RPMI8226 (cell line): Measurements from ENCODE around the gene P2RY11.

Experiments
- DNase-seq: peaks from one replicate; pipeline ENCODE4 v3.0.0-alpha.2; 2015

P2RY11 gene

GRCh38 chr19:10113964-10114650, 2.6 kb downstream of the P2RY11 start:
- DNase-seq, result peak; percentile 18

- peak; percentile 23 for DNase-seq
Measured at GRCh38 chr19:10114651-10115391, 3.3 kb downstream of the P2RY11 start.

DNA sequence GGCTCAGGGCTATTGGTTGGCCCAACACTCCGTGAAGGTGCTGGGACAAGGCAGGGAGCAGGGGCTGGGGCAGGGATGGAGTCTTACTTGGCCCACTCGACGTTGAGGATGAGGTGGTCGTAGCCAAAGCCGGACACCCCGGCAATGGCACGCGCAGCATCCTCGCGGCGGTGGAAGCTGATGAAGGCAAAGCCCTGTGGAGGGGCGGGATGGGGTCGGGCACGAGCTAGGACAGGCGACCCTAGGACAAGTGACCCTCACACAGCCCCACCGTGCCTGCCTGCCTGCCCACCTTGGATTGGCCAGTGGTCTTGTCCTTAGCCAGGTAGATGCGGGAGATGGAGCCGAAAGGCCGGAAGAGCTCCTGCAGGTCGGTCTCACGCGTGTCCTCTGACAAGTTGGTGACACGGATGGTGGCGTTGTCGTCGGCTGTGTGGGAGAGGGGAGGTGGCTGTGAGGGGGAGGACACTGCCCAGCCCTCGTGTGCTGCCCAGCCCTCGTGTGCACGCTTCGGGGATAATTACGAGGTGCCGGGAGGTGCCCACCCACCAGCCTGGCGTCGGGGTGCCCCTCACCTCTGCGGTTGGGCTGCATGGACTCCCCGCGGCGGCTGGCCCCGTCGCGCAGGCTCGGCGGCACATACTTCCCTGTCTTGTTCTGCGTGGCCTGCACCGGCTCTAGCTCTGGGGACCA, 4.0 kb downstream of the P2RY11 start:
- DNase-seq, result no peak

GRCh38 chr19:10116085-10116865, 4.8 kb downstream of the P2RY11 start:
- DNase-seq, result no peak

- DNase-seq, result no peak
Measured at GRCh38 chr19:10116866-10117616, 5.5 kb downstream of the P2RY11 start.

DNA sequence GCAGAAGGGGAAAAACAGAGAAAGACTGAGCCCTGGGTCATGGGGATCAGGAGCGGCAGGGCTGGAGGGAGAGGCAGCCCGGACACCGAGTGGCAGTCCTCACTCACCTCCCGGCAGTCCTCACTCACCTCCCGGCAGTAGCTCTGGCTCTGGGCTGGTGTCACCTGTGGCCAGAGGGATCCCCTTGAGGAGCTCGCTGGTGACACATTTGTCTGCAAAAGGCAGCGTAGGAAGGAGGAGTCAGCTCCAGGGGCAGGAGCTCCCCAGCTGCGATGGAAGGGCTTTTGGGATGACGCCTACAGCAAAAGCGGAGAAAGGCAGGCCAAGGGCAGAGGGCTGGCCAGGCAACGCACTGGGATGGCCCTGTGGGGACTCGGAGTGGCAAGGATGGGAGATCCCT, 7.5 kb downstream of the P2RY11 start:
- peak; percentile 35 for DNase-seq

DNA sequence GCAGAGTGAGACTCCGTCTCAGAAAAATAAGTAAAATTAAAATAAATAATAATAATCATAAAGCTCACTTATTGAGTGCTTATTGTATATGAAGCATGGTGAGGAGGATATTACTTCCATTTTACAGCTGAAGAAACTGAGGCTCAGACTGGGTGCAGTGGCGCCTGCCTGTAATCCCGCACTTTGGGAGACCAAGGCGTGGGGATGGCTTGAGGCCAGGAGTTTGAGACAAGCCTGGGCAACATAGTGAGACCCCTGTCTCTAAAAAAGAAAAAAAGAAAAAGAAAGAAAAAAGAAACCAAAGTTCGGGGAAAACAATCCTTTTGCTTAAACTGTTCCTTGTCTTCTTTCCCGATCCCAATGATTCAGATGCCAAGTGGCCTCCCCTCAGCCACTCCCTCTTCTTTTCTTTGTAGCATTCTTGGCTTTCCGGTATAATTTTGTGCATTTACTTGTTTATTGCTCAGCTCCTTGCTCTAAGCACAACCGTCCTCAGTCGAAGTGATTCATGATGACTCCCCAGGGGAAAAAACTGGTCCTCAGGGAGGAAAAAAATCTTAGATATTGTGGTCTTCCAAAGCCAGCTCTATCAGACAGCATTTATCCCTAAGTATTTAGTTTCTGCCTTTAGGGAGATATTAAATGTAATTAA, 9.2 kb downstream of the P2RY11 start:
- no peak for DNase-seq

DNA sequence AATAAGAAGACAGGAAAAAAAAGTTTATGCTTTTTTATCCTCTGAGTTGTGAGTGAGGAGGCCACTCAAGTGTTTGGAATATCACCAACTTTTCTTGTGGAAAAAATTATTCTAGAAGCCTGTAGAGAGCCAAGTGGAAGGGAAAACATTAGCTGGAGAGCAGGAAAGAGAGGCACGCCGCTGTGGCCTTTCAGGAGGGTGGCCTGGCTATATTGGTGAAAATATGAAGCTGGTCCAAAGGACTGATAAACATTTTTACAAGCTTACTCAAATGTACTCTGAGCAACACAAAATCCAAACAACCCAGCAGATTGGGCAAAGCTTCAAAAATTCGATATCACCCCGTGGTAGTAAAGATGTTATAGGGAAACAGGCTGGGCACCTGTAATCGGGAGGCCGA, 10.6 kb downstream of the P2RY11 start:
- no peak for DNase-seq

- DNase-seq, result no peak
Measured at GRCh38 chr19:10124429-10124828, 12.9 kb downstream of the P2RY11 start.

DNA sequence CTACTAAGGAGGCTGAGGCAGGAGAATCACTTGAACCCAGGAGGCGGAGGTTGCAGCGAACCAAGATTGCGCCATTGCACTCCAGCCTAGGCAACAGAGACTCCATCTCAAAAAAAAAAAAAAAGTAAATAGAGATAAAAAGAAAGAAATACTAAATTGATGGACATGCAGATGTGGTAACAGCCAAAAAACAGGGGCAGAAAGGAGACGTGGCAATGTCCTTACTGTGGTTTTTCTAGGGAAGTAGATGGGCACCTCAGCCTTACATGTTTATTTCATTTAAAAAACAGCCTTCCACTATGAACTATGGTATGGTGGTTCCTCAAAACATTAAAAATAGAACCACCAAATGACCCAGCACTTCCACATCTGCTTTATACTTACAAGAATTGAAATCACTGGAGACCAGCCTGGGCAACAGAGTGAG, 14.7 kb downstream of the P2RY11 start:
- DNase-seq, result no peak

DNA sequence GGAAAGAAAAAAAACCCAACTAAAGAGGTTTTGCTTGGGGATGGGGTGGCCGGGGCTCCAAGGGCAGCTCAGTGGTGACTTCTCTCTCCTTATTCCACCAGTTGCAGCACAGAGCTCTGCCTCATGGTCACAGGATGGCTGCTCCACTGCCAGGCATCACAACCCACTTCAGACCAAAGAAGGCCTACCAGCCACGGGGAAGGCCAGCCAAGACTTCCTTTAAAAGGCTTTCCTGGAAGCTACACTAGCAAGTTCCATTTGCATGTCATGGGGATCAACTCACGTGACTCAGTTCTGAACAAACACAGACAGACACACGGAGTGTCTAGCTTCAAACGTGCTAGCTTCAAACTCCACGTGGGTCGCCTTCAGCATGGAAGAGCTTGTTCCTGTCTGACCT, 21.4 kb downstream of the P2RY11 start:
- no peak for DNase-seq

DNA sequence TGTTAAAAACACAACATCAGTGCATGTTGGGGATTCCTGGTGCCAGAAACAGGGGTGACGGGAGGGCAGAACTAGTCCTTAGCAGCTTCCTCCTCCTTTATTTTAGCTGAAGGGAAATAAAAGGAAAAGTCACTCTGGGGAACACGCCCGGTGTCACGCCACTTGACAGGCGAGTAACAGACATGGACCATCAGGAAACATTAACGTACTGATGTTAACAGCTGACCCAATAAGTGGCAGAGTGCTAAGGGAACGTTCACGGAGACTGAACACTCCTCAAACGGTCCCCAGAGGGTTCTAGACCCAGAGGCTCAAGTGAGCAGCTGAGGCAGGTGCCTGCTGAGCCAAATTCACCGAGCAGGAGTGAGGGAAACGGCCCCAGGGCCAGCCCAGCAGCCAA, 22.1 kb downstream of the P2RY11 start:
- DNase-seq, result no peak

DNA sequence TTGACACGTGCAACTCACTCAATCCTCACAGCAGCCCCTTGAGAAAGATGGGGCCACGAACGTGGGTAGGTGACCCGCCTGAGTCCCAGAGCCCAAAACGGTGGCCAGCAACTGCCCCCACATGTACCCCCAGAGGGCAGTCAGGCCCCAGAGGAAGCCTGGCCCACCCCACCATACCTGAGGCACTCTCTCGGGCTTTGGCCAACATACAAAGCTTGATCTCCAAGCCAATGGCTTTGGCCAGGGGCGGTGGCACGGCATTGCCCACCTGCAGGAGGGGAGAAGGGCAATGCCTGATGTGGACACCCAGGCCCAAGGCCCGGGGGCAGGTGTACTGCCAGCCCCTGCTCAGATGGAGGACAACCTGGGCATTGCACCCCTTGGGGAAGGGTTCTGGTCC, 22.5 kb downstream of the P2RY11 start:
- no peak for DNase-seq

DNA sequence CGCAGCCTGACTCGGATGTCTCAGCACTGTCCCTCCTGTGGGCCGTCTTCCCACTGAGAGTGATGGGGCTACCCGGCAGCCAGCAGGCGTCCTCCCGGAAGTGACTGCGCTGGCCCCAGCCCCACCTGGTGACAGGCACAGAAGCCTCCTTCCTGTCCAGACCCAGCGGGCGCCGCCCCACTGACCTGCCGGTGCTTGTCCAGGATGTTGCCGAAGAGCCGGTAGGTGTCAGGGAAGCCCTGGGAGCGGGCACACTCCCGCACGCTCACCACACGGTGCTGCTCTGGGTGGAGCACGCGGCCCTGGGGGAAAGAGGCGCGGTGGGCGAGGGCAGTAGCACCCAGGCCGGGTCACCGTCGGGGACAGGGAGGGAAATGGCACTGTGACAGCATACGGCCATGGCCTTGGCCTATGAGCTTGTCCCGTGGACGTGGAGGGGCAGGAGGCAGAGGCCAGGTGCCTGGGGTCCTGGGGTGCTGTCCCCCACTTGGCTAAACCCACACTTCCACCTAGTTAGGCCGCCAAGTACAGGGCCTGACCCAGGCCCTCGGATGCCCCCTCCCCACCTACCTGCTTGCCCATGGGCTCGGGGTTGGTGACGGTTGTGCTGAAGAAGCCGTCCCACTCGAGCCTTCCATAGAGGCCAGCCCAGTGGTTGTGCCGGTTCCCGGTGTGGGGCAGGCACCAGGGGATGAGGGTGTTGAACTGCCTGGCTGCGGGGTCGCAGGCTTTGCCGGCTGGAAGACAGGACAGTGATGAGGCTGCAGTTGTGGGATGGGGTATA, 24.2 kb downstream of the P2RY11 start:
- DNase-seq, result no peak

GRCh38 chr19:10136936-10137335, 25.4 kb downstream of the P2RY11 start:
- no peak for DNase-seq

GRCh38 chr19:10137751-10138682, 26.5 kb downstream of the P2RY11 start:
- DNase-seq, result no peak

GRCh38 chr19:10138879-10139795, 27.6 kb downstream of the P2RY11 start:
- DNase-seq, result no peak

- DNase-seq, result no peak
Measured at GRCh38 chr19:10139952-10140351, 28.5 kb downstream of the P2RY11 start.

- no peak for DNase-seq
Measured at GRCh38 chr19:10141479-10141878, 30.0 kb downstream of the P2RY11 start.
